NCI-H1694 (cell line): ENCODE measurements around the gene SLC25A30.

Experiments
- DNase-seq: peaks from one replicate; lab custom pipeline; 2025; lab: John Stamatoyannopoulos, UW

Gene SLC25A30, protein sequence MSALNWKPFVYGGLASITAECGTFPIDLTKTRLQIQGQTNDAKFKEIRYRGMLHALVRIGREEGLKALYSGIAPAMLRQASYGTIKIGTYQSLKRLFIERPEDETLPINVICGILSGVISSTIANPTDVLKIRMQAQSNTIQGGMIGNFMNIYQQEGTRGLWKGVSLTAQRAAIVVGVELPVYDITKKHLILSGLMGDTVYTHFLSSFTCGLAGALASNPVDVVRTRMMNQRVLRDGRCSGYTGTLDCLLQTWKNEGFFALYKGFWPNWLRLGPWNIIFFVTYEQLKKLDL

GRCh38 chr13:45417790-45418534 is at the start of gene SLC25A30:
Gene SLC25A30 (minus strand): TSS chr13:45418373. CDS start chr13:45411425, 6,948 bp downstream.
- peak; percentile 69 for DNase-seq

GRCh38 chr13:45466359-45466758 is 48.2 kb upstream of the SLC25A30 start:
- no peak for DNase-seq

GRCh38 chr13:45464687-45465453 is 46.7 kb upstream of the SLC25A30 start, which contains the start of gene COG3:
Gene COG3 (plus strand): TSS chr13:45464939. CDS start chr13:45465037, 98 bp downstream.
- DNase-seq, result peak; percentile 96

DNA sequence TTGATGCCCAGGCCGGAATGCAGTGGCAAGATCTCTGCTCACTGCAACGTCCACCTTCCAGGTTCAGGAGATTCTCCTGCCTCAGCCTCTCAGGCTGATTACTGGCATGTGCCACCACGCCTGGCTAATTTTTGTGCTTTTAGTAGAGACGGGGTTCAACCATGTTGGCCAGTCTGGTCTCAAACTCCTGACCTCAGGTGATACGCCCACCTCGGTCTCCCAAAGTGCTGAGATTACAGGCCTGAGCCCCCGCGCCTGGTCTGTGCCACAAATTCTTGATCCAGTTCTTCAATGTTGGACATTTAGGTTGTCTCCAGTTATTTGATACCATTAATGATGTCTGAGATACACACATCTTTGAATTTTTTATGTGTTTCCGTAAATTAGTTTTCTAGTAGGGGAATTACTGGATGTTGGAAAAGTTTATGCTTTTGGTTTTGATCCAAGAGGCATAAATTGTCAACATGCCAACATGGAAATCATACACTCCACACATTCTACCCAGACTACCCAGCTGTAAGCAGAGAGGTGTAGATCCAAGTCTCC is 46.0 kb upstream of the SLC25A30 start:
- no peak for DNase-seq

- DNase-seq, result no peak
These were observed 38.2 kb upstream of the SLC25A30 start for GRCh38 chr13:45456196-45456972.

DNA sequence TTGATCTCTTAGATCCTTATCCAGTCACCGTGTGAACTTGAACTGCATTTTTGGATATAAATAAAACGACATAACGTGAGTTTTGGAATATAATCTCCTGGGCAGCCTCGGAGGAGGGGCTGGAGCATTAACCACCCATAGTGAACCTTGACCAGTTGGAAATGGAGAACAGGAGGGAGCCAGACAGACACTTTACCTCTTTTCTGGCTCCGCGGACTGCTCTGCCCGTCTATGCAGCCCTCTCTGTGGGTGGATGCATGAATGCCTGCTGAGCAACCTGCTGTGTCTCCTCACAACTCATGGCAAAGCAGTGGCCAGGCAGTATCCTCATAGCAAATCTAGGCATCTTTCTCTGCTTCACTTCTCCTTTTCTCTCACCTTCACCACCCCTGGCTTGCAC is 36.0 kb upstream of the SLC25A30 start:
- DNase-seq, result no peak

DNA sequence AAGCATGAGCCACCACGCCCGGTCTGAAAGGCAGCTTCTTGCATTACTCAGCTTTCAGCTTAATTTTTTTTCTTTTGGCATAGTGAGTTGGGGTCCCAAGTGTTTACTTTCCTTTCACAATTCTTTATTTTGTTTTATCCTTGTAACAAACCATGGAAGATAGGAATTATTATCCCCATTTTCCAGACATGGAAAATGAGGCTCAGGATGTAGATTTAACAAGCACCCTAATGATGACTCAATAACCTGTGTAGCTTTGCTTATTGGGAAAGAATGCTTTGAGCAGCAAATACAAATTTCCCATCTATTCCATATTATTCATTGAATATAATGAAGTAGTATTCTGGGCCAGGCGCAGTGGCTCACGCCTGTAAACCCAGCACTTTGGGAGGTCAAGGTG is 33.1 kb upstream of the SLC25A30 start:
- no peak for DNase-seq

GRCh38 chr13:45448965-45449559 is 30.9 kb upstream of the SLC25A30 start:
- no peak for DNase-seq

DNA sequence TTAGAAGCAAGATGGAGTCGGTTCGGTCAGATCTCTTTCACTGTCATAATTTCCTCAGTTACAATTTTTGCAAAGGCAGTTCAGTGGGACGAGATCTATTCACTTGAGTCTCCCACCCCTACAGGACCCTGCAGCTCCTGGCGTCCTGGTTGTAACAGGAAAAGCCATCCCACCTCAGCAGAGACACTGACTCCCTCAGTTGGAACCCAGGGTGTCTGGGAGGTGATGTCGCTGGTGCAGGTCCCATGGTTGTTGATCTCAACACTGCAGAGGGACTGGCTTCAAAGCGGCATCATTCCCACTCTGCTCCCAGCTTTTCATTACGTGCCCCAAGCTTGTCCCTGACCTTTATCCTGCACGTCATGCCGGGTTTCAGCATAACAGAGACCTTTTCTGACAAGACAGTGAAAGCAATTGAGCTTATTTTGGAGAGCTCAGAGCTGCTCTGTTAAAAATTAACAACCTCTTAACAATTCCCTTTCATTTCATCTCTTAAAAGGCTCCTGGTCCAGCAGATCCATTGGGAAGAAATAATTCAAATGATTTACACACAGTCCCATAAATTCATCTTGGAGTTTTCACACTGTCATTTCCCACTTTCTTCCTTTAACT is 29.0 kb upstream of the SLC25A30 start:
- DNase-seq, result no peak

GRCh38 chr13:45446181-45446580 is 28.0 kb upstream of the SLC25A30 start:
- no peak for DNase-seq

GRCh38 chr13:45445053-45445452 is 26.9 kb upstream of the SLC25A30 start:
- no peak for DNase-seq

DNA sequence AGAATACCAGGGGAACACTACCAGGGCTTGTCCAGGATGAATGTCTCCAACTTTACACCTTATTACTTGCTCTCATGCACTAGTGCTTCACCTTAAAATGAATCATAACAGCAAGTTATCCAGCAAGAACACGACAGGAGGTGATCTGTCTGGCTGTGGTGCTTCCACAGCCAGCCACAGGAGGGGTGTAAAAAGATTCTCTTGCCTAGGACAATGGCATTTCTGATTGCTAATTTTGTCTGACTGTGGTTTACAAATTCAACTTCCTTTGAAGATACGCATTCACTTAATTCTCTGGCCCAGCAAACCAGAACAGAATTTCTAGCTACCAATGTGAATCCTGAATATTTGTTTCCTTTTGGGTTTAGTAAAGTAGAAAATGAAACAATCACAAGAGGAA is 23.5 kb upstream of the SLC25A30 start:
- no peak for DNase-seq

GRCh38 chr13:45439781-45440462 is 21.7 kb upstream of the SLC25A30 start:
- no peak for DNase-seq

DNA sequence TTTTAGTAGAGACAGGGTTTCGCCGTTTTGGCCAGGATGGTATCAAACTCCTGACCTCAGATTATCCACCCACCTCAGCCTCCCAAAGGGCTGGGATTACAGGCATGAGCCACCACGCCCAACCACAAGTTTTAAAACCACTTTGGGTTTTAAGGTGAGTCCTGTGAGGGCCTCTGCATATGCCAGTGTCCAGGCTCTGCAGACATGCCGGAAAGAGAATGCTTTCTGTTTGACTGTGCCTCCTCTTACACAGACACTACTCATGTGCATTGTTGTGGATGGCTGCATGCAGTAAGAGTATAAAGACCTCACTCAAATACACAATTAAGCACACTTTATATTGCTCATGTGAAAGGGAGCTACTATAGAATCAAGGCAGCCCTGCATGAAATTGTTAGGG is 20.8 kb upstream of the SLC25A30 start:
- DNase-seq, result no peak

- no peak for DNase-seq
These were observed 19.8 kb upstream of the SLC25A30 start for GRCh38 chr13:45437947-45438346.

GRCh38 chr13:45436953-45437352 is 18.8 kb upstream of the SLC25A30 start:
- DNase-seq, result no peak

DNA sequence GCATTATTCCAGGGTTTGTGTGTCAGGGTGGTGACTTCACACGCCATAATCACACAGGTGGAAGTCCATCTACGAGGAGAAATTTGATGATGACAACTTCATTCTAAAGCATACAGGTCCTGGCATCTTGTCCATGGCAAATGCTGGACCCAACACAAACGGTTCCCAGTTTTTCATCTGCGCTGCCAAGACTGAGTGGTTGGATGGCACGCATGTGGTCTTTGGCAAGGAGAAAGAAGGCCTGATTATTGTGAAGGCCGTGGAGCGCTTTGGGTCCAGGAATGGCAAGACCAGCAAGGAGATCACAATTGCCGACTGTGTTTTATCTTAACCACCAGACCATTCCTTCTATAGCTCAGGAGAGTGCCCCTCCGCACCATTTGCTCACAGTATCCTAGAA is 18.2 kb upstream of the SLC25A30 start:
- no peak for DNase-seq

DNA sequence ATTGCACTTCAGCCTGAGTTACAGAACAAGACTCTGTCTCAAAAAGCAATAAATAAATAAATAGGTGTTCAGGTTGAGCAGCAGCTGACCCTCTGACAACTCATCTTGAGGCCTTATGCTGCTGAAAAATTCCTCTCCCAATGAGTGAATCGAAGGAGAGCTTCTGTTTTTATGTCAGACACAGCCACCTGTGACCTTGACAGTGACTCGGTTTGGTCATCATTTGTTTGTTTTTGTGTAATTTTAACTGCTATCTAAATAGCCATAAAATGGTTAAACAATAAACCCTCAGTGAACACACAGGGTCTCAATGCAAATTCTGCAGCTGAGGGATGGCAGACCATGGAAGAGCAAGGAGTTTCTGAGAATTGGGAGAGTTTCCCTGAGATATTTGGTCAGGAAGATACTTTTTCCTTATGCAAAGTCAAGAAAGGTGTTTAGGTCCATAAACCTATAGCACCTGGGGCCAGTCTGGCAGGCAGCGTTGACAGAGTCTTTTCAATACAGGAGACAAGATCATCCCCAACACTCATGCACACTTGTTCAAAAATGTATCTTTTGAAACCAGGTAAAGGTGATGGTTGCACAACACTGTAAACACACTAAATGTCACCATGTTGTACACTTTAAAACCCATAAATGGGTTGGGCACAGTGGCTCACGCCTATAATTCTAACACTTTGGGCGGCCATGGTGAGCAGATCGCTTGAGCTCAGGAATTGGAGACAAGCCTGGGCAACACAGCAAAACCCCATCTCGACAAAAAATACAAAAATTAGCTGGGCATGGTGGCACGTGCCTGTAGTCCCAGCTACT is 16.6 kb upstream of the SLC25A30 start:
- no peak for DNase-seq

DNA sequence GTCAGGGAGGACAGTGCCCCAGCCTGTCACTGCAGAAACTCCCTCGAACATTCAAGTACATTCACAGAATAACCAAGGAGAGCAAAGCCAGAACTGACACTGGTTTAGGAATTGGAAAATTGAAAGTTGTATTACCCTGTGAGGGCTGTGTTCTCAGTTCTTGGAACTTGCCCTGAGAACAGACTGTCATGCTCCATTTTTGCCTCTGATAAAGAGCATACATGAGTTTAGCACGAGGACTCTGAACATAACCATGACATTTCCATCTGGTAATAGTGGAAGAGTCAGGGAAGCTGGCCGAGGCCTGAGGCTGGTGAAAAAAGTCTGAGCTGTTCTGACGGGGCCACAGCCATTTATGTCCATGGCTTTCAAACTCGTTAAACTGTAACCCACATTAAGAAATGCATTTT is 15.2 kb upstream of the SLC25A30 start:
- no peak for DNase-seq
